Endothelial cell of umbilical vein (primary cell): Measurements from ENCODE around the gene GLRA1.

Experiments used
- POLR2A ChIP-seq: IDR thresholded peaks from 2 replicates; pipeline ENCODE4 v1.6.1; 2012; ENCODE audit warnings: low read depth, mild to moderate bottlenecking, control low read depth, low read length
- TF ChIP-seq, protein P1 (sequence below): IDR thresholded peaks from 2 replicates; pipeline ENCODE4 v1.6.1; 2011; ENCODE audit not compliant: insufficient read depth, insufficient read length

DNA sequence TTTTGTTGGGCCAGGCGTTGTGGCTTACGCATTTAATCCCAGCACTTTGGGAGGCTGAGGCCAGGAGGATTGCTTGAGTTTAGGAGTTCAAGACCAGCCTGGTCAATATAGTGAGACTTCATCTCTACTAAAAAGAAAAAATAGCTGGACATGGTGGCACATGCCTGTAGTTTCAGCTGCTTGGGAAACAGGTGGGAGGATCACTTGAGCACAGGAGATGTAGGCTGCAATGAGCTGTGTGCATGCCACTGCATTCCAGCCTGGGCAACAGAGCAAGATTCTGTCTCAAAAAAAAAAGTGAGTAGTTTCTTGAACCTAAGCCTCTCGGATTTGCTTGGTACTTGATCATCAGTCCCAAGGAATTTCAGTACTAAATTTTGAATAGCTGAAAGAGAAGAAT lies 126.0 kb downstream of the GLRA1 start:
- no peak for TF ChIP-seq POLR2A
- TF ChIP-seq, protein P1, sequence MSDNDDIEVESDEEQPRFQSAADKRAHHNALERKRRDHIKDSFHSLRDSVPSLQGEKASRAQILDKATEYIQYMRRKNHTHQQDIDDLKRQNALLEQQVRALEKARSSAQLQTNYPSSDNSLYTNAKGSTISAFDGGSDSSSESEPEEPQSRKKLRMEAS, result no peak
